NCI-H2081 treated with DMSO at 0.1 percent for 48 hours (cell line): ENCODE measurements around the gene STIM2.
"Not testable (repeated sequence)": the region's sequence is repeated elsewhere in the genome, so short reads cannot be mapped to it uniquely, and the experiment has no call there.

Experiments
- DNase-seq: peaks from one replicate; lab custom pipeline; 2025; lab: John Stamatoyannopoulos, UW

The STIM2 gene

DNA sequence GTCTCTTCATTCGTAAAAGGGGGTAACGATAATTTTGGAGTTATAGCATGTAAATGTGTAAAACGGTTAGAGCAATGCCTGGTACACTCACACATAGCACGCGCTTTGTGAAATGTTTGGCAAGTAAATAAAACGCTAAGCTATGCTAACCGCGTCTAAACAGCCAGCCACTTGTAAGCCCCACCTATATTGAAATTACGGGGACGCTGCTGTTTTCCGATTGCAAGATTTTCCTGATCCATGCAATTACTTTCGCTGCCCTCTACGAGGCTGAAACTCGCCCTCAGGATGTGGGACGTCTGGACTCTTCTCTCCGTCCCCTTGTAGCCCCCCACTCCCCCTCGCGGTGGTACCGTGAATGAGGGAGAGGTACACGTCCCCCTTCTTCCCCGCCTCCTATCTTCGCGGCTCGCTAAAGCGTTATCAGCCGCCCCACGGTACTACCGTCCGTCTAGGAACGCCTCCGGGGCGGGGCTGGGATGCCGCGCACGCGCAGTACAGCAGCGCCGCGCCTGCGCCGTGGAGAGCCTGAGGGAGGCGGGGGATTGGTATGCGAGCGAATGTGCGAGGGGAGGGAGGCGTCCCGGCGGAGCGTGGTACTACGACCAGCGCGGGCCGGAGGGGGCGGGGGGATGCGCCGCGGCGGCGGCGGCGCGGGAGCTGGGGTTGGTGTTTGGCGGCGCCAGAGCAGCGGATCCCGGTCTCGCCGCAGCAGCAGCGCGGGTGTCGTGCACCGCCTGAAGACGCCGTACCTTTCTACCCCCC lies at the start of gene STIM2:
Gene STIM2, plus strand, starts transcription at position 685 of the 765 bp plus-strand sequence.
- DNase-seq: peak; percentile 91

DNA sequence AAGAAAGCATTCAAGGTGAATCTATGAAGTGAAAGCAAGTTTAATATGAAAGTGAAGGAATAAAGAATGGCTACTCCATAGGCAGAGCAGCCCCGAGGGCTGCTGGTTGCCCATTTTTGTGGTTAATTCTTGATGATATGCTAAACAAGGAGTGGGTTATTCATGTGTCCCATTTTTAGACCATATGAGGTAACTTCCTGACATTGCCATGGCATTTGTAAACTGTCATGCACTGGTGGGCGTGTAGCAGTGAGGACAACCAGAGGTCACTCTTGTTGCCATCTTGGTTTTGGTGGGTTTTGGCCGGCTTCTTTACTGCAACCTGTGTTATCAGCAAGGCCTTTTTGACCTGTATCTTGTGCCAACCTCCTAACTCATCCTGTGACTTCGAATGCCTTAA lies 49.1 kb upstream of the STIM2 start:
- not testable (repeated sequence) for DNase-seq

DNA sequence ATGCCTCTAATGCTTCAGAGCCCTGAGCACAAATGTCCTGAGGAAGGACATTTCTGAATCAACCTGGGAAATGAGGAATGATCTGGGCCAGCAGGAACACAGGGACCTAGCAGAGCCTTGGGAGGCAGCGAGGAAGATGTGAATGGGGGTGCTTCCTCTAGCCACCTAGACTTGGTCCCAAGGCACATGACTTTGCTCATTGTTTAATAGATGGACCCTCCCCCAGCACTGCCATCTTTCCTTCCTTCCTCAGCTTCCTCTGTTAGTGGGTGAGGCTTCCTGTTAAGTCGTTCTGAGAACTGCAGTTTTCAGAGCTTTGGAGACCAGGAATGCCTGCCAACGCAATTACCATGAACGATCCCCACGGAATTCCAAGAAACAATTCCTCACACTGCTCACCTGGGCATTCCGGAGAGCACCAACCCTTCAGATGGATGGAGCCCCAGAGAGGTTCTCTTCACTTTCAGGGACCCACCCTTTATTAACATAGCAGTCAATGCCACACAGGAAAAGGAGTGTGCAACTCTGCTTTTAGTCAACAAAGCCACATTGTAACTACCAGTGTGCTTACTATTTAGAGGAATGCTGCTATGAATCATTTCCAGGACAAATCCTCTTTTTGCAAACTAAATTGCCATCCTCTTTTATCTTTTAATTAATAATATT lies 48.5 kb upstream of the STIM2 start:
- DNase-seq: no peak

DNA sequence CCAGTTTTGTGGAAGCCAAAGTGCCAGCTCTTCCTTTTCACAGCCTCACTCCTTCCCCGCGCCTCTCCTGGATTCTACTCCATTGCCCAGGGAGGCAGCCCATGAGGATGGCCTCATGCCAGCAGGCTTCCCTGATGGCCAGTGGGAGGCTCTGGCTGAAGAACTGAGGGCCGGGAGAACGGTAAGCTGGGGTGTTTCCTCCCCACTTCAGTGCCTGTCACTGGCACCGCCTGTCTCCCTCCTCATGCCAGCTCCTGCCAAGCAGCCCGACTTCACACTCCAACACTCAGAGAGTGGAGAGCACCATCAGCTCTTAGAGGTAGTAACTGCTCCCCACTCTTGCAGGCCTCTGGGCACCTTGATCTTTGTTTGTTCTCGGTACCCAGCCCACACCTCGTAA lies 46.9 kb upstream of the STIM2 start:
- no peak for DNase-seq

DNA sequence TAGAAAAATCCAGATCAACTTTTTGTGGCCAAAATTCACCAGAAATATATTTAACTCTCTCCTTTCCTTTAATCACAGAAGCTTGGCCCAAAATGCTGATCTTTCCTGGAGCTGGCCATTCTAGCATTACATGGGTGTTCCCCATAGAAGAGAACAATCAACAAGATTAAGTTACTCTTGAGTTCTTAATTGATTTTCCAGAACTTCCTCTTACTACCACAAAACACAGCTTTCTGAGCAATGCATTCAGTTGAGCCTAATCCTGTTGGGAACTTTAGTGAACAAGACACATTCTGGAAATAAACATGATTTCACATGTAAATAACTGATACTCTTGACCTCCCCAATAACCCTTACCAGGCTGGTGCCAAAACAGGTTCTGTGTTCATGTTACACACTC lies 45.4 kb upstream of the STIM2 start:
- DNase-seq: no peak

DNA sequence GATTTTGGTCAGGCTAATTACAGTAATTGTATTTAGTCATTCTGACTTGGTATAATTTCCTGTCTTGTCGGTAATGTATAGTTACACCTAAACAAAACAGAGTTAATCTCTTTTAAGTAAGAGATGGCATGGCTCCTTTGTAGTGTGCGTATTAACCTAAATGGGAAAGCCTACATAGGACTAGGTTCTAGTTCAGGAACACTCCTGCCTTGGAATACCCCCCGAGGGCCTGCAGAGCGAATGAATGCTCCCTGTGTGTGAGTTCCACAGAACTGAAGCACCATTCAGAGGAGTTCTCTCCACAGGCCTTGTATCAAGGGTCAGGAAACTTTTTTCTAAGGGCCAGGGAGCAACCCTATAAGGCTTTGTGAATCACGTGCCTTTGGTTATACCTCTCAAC lies 44.9 kb upstream of the STIM2 start:
- no peak for DNase-seq

DNA sequence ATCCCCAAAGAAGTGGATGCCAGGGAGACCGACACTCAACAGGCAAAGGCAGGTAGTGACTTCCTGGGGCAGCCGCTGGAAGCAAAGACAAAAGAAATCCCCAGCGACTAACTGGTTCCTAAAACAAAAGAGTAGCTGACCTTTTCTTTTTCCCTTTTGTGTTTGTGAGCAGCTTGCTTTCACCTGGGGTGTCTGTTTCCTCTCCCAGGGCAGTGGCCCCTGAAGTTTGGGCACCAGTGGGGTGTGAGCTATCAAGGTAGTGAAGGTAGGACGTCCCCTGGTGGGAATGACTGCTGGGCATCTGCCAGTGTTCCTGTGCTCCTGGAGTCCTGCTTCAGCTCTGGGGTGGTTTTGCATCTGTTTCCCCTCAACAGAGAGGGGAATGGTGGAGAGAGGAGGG lies 41.6 kb upstream of the STIM2 start:
- no peak for DNase-seq

DNA sequence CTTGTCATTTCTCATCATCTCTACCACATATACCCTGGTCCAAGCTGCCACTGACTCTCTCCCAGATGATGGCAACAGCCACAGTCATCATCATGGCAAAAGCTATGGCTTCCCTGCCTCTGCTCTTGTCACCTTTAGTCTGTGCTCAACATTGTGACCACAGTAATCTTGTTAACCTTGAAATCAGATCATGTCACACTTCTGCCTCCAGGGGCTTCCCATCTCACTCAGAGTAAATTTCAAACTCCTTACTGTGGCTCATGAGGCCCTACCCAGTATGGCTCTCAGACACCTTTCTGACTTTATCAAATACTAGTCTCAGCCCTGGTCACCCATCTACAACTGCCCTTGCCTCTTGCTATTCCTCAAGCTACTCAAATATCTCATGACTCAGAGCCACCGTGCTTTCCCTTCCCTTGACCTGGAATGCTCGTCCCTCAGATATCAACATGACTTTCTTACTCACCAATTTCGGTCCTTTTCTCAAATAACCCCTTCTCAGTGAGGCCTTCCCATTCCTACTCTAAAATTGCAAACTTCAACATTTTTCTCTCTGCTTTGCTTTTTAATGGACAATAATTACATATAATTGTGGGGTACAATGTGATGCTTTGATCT lies 41.1 kb upstream of the STIM2 start:
- DNase-seq: no peak

DNA sequence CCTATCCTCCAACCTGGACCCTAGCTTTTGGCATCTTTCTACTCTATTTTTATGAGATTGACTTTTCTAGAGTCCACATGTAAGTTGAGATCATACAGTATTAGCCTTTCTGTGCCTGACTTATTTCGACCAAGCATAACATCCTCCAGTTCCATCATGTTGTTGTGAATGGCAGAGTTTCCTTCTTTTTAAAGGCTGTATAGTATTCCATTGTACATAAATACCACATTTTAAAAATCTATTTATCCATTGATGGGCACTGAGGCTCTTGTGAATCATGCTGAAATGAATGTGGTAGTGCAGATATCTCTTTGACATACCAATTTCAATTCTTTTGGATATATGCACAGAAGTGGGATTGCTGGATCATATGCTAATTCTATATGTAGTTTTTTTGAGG lies 40.3 kb upstream of the STIM2 start:
- DNase-seq: no peak

DNA sequence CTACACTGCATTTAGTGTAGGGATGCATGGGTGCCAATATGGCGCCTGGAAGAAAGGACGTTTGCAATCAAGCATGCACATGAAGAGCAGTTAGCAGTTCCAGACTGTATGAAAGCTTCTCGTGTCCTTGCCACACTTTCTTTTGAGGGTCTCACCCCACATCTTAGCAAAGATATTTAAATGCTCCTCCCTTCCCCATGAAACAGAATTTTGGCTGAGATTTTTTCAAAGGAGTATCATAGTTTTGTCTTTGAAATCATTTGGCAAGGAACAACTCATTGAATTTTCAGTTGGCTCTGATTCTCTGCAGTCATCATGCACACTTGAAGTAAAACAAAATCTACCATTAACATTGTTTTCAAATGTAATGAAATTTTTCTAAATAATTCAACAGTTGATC lies 39.6 kb upstream of the STIM2 start:
- DNase-seq: no peak

DNA sequence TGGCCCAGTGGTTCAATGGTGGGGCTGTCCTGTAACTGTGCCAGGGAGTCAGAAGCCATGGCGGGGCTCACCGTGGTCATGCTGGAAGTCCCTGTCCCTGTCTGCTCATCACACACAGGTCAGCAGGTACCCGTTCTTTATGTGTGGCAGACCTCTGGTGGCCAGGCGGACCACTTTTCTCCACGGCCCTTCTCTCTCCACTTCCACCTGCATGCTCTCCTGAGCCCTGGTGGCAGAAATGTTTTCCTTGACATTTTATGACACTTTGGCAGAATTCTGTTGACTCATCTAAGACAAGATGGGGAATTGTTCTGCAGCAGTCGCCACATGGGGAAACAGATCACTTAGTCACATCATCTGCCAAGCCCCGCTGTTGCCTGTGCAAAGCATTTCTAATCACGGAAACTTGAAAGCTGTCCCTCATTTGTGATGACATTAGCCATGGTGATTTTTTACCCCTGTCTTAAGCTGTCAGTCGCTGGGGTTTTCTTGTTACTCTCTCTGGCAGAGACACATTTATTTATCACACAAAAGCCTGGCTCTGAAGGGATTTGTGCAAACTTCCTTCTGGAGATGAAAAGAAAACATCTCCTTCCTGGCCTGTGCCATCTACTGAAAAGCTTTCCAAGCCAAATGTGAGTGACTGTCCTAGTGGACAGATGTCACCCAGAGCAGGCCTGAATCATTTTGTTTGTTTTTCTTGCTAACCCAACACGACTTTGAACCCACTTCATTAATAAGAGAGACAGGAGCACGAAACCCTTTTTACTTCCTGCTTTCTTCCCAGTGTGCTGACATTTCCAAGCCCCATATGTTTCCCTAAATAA lies 38.8 kb upstream of the STIM2 start:
- no peak for DNase-seq

DNA sequence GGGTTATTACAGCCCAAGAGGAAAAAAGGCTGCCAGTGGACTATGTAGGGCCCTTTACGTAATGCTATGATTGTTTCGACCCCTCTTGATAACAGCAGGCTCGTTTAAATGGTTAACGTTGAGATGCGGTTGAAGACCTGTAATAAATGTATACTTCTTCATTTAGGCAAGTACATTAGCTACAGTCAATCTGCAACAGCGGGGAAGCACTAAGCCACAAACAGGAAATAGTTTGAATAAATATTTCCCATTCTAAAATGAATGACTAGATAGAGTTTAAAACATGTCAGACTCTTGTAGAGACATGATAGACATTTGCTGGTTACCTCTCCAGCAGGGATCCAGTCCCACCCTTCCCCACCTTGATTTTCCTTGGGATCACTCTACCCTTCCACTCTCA lies 38.1 kb upstream of the STIM2 start:
- no peak for DNase-seq

DNA sequence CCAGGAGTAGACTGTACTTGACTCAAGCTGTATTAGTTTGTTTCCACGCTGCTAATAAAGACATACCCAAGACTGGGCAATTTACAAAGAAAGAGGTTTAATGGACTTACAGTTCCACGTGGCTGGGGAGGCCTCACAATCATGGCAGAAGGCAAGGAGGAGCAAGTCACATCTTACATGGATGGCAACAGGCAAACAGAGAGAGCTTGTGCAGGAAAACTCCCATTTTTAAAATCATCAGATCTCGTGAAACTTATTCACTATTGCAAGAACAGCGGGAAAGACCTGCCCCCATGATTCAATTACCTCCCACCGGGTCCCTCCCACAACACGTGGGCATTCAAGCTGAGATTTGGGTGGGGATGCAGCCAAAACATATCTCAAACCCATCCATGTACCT lies 37.7 kb upstream of the STIM2 start:
- not testable (repeated sequence) for DNase-seq

DNA sequence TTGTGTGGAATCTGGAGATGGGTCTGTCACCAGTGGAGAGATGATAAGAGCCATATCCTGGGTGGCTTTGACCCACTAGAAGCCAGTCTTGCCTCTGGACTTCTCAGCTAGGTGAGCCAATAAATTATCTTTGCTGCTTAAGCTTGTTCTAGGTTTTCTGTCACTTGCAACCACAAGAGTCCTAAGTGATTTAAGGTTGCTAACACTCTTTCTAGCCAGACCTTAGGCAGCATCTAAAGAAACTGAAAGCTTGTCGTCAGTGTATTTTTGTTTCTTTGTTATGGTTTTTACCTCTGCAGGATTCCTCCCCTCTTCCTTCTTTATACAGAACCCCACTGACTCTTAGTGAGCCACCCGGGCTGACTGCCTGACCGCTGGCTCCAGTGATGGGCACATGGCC lies 37.1 kb upstream of the STIM2 start:
- DNase-seq: no peak

DNA sequence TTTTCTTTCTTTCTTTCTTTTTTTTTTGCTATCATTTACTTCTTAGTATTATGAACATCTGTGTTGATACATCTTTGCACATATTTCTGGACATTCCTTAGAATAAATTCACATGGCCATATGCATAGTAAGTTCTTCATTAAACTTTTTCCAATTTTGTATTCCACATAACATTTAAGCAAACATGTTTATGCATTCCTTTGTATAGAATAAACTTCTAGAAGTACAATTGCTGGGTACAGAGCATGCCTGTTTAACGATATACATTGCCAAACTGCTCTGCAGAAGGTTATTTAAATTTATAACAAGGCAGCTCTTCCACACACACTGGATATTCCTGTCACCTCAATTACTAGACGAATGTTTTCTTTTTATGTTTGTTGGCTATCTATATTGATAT lies 36.0 kb upstream of the STIM2 start:
- no peak for DNase-seq

DNA sequence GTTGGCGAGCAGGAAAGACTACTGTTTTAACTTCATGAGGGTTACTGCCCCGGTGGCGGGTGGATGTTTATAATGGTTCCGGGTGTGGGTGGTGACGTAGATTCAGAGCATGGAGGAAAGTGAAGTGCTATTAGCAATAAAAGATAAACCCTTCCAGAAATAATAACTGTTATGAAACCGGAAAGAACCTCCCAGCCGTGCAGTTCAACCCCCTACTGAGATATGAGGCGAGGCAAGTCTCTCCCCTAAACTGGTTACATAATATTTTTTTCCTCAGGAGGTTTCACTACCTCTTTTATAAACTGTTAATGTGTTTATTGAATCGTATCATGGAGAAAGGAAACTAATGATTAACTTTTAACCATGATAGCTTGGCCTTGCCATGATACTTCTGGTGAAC lies 33.9 kb upstream of the STIM2 start:
- DNase-seq: no peak

DNA sequence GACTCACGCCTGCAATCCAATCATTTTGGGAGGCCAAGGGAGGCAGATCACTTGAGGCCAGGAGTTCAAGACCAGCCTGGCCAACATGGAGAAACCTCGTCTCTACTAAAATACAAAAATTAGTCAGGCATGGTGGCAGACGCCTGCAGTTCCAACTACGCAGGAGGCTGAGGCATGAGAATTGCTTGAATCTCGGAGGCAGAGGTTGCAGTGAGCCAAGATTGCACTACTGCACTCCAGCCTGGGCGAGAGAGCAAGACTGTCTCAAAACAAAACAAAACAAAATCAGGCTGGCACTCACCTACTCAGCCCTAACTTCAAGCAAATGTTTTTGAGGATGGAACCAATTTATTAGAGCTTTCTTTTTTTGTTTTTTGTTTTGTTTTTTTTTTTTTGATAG lies 33.3 kb upstream of the STIM2 start:
- DNase-seq: not testable (repeated sequence)

DNA sequence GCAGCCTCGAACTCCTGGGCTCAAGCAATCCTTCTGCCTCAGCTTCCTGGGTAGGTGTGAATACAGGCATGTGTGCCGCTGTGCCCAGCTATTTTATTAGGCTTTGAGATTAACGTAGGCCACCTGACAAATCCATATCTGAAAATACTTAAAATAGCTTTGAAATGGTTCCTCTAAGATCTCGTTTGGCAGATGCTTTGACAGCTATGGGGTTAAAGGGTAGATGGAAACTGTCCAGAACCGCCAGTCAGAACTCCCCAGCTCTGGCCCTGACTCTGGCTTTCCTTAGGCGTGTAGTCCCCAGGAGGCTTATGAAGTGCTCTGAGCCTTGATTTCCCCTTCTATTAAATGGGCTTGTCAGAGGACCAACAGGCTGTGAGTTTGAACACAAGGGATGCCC lies 32.8 kb upstream of the STIM2 start:
- DNase-seq: no peak

DNA sequence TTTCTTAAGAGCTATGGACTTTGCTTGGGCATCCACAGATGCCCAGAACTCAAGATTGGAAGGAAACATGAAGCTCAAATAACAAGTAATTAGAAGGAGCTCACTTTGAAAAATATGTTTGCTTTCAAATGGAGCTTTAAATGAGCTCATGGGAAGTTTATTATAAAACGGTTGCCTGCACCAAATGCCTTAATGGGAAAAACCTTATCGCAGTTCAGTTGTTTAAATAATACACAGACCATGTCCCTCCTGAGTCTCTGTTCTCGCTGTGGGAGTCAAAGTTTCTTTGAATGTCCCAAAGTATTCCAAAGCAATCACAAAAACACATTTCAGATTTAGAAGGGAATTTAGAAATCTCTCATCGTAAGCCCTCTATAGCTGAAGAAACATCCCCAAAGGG lies 31.6 kb upstream of the STIM2 start:
- no peak for DNase-seq

DNA sequence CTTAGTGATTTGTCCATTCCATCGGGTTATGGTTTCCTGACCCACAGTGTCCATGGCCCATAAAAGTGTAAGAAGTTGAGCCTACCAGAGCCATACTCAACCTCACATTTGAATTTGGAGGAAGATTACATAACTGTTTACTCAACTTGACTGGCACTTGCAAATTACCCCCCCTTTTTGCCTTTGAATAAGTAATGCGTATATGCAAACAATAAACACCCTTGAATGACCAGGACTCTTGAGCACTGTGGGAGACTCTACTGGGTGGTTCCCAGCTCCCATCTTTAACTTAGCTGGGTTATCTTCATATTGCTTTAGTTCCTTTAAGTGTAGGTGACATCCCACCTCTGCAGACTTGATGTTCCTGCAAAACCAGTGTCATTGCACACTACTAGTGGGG lies 30.6 kb upstream of the STIM2 start:
- DNase-seq: no peak

DNA sequence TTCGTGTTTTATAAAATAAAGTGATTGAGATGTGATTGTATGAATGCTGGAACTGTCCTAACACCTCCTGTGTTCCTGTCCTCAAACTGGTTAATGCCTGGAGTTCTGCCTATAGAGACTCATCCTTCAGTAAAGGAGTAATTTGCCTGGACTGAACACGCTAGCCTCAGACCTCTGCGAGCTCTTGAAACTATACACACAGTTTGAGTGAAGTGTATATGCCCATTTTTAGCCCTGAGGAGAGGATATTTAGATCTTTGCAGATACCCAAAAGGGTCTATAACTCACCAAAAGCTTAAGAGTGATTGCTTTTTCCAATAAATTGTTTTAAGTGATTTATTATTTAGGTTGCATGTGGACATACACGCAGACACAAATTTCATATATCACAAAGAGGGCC lies 29.9 kb upstream of the STIM2 start:
- no peak for DNase-seq

DNA sequence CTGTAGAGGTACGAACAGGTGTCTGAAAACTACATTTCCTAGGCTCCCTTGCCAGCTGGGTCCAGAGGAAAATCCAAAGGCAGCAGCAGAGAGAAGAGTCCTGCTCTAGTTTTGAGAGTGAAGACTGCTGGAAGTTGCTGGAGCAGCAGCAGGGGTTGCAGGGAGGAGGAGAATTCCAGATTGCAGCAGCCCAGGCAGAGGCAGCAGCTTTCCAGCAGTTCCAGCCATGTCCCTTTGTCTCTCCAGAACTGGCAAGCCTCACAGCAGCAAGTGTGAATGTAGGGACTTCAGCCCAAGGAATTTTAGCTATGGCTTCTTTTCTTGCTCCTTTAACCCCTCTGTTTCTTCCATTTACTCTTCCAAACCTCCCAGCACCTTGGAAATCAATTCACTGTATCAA lies 24.1 kb upstream of the STIM2 start:
- DNase-seq: no peak
